NCI-H128 (cell line): ENCODE measurements around the gene P3R3URF.

Experiments
- DNase-seq: peaks from one replicate; lab custom pipeline; 2025; ENCODE audit not compliant: unreplicated experiment; lab: John Stamatoyannopoulos, UW

The P3R3URF gene

DNA sequence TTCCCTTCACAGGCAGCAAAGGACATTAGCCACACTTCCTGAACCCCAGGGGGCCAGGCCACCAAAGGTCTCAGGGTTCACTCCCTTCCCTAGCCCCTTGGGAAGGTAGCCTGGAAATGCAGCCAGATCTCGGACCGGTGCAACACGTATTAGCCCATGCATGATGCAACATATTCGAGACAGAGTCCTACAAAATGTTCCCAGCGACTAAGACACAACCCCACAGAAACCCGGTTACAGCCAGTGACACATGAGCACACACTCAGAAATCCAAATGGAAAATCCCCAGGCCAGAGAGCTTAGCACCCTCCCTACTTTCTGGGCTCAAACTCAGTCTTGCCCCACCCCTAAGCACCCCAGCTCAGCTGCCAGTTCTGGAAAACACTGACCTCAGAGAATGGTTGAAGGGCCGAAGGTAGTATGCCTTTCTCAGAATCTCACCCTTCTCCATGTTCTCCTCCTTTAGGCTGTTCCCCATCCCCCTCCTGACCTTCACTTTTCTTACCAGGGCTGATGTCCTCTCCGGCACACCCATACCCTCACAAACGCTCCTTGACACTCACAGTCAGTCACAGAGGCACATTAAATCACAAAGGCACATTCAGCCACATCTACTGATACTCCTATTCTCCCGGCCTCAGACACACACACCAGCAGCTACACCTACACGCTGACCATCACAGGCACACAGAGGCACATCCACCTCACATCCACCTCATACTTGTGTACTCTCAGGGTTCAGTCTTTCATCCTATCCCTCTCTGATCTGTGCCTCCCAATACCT lies 1.6 kb downstream of the P3R3URF start, which contains the start of gene TSPAN1:
Gene TSPAN1 (plus strand): TSS at position 640 of the 784 bp plus-strand sequence. CDS start 6,021 bp downstream, outside the sequence.
- no peak for DNase-seq

DNA sequence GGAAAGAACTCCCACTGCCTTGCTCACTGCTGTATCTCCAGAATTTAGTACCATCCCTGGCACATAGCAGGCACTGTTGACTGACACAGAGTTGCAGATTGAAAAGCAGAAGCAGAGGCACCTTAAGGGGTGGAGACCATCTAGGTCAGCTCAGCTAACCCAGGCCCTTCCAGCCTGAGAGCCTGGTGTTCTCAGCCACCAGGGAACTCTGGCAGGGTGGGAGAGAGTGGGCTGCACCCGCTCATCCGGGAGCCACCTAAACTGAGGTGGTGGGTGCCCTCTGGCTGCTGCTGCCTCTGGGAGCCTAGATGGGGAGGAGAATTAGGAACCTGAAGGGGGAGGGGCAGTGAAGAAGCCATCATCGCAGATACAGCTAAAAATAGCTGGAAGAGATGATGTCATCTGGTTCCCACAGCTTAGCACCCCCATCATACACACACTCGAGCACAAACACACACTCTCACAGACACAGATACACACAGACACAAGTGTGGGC lies 2.9 kb downstream of the P3R3URF start:
- no peak for DNase-seq

DNA sequence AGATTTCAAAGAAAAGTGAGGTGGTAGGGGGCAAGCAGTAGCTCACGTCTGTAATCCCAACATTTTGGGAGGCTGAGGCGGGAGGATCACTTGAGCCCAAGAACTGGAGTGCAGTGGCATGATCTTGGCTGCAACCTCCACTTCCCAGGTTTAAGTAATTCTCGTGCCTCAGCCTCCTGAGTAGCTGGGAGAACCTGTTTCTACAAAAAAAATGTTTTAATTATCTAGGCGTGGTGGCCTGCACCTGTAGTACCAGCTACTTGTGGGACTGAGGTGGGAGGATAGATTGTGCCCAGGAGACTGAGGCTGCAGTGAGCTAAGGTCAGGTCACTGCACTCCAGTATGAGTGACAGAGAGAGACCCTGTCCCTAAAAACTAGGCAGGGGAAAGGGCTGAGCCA lies 4.0 kb downstream of the P3R3URF start:
- DNase-seq = no peak

DNA sequence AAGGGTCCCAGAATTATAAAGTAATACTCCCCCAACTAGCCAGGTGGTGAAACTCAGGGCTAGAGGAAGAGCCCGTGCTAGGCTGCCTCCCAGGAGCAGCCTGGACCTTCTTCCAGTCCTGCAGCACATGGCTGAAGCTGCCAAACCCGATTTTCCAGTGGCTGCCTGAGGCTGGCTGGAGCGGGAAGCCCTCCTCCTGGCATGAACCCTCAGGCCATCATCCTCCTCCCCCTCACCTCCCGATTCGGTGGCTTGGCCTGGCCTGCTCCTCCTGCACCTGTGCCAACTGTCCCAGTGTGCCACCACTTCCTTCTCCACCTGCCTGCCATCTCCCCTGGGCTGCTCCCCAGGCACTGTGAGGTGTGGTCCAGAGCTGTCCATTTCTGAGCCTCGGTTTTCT lies 4.4 kb downstream of the P3R3URF start:
- no peak for DNase-seq

DNA sequence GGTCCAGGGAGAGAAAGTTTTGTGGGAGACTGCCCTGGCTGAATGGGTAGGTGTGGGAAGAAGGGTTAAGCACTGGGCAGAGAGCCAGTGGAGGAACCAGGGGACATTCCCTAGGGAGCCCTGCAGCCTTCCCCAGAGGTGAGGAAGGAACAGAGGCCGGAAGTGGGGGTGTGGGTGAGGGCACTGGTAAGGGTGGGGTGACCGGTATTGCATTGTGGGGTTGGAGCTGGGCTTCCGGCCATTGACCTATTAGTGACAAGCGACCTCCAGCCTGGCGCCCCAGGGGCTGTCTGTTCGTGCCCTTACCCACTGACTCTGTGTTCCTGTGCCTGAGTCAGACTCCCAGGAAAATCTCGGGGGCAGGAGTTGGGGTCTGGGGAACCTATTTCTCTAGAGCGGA lies 4.9 kb downstream of the P3R3URF start:
- no peak for DNase-seq

DNA sequence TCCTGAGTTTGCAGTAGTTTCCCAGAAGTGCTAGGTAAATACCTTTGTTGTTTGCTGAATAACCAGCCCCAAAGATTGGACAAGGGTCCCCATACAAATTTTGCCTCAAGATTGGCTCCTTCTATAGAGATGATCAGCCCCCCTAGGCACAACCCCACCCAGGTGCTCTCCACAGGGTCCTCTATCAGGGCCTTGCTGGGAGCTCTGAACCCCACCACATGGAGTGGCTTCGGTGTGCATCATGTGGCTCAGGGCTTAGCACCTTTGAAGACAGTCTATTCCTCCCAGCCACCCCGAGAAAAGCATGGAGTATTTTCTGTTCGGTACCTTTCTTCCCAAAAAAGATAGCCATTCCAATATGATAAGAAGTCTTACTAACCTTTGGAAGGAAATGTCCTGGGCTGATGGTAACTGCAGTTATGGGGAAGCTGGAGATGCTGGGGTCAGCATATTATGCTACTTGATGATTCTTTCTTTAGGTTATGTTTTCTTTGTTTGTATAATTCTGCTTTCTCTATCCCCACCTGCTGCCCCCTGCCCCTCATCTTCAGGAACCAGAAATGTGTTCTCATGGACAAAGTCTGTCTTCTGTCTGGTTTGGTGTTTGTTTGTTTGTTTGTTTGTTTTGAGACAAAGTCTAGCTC lies 6.4 kb downstream of the P3R3URF start:
- no peak for DNase-seq

DNA sequence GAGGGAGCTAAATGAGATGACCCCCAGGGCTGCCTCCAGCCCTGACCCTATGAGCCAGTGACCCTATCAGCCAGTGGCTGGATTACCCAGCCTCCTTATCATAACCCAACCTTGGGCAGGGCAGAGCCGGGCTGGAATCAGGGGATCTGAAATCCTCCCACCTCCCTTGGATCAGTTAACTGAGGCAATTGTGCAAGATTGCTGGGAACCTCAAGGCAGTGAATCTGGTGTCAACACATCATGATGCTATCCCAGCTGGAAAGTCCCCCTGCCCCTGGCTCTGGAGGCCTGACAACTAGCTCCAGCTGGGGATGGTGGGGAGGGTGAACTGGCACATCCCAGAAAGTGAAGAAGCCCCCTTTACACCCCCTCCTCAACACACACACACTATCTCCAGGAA lies 7.8 kb downstream of the P3R3URF start:
- no peak for DNase-seq

DNA sequence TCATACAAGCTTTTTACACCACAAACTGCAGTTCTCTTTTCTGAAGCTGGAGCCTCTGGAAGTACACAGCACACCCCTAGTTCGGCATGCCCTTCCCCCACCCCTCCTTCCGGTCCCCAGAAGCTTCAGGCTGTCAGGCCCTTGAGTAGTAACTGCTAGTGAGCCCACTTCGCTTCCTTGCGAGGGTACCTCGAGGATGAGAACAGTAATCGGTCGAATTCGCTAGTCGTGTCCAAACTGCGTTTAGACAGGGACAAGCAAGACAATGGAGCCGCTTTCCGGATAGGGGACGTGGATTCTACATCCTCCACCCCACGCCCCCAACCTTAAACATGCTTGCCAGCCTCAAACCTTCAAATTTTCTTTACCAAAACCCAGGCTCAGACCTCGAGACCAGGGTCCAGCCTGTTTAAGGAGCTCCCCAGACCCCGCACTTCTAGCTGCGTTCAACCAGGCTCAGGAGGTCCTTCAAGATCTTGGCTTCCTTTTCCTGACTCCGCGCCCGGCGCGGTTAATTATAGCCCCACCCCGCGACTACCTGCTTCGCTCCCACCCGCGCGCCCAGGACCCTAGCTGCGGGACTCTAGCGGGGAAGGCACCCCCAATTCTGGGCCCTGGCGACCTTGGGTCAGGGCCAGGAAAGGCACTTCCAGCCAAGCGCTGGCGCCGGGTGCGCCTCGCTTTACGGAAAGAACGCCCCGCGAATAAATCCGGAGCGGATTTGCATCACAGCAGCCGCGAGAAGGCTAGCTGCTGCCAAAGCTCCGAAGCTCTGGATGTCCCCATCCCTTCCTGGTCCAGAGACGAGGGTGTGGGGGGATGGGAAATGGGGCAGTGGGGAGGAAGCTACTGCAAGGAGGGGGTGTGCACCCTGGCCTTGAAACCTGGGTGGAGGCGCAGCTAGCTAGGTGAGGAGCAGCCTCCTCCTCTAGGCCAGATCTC lies 9.5 kb downstream of the P3R3URF start:
- no peak for DNase-seq

DNA sequence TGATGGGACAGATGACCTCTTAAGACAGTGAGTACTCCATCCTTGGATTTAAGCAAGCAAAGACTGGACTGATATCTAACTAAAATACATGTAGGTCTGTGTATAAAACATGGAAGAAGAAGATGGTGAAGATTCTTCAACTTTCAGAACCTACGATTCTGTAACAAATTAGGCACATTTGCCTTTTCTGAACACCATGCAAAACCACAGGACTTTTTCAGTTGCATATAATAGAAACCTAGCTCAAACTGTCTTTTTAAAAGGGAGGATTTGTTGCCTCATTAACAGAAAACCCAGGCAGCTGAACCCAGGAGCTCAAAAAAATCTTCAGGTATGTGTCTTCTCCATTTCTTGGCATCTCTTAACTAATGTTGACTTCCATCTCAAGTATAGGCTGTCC lies 16.1 kb downstream of the P3R3URF start:
- DNase-seq = no peak

DNA sequence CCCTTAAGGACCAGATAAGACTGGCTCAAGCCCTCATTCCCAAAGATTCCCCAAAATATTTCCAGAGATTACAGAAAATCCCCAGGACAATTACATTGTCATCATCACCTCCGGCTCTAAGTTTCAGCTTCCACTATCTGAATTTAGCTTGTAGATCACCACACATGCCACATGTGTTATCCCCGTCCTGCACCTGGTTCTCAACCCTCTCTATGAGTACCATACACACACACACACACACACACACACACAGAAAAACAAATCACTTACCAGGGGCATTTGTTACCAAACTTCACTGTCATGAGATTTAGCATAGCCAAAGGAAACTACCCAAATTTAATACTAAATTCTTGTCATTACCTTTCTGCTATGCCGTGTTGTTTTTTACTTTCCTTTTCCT lies 16.8 kb downstream of the P3R3URF start:
- DNase-seq = no peak

DNA sequence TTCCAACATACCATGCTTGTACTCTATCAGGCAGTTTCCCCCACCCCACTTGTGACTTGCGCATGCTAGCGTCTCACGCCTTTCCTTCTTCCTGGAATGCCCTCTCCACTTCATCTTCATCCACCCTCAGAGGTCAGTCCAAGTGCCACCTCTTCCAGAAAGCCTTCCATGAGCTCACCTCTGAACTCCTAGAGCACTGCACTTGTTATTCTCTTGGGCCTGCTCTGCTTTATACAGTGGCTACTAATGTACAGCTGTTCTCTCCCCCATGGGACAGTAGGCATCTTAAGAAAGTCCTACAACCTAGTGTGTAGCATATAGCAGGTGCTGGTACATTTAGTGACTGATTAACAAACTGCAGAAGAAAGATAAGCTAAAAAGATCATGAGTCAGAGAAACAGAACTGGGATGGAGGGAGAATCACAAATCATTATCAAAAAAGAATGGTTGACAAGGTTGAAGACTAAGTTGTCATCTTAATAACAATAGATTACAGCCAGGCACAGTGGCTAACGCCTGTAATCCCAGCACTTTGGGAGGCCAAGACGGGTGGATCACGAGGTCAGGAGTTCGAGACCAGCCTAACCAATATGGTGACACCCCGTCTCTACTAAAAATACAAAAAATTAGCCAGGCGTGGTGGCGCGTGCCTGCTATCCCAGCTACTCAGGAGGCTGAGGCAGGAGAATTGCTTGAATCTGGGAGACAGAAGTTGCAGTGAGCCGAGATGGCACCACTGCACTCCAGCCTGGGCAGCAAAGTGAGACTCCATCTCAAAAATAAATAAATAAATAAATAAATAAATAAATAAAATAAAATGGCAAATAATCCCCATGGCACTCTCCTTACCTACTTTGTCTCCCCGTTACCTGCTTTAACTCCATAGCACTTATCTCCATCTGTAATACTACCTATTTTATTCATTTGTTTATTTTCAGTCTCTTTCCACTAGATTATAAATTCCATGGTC lies 17.7 kb downstream of the P3R3URF start:
- DNase-seq = no peak

DNA sequence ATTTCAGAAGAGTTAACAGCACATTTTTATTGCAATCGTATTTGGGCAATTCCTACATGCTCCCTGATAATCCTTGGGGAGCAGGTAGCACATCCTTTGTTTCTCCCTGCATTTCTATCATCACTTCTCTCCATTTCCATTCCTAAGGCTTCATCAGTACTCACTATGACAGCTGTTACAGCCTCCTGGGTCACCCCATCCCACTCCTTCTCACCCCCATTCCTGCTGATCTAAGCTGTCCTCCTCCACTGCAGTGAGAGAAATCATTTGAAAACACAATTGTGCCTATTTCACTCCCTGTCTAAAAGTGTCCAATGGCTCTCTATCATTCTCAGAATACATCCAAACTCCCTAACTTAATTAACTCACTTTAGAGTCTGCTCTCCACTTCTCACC lies 18.4 kb downstream of the P3R3URF start:
- no peak for DNase-seq

DNA sequence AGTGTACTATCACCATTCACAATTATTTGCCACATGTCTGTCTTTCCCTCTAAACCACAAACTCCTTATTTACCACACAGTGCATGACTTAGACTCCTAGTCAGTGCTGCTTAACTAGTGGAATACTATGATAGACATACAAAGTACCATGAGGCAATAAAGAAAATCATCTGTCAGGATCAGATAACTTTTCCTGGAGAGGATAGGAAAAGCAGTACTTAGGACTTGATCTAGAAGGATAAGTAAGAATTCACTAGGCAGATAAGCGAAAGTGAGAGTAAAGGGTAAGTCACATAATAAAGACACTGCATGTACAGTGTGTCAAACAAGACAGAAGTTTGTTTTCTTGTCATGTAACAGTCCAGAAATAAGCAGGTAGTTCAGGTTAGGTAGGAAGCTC lies 22.6 kb downstream of the P3R3URF start:
- no peak for DNase-seq

DNA sequence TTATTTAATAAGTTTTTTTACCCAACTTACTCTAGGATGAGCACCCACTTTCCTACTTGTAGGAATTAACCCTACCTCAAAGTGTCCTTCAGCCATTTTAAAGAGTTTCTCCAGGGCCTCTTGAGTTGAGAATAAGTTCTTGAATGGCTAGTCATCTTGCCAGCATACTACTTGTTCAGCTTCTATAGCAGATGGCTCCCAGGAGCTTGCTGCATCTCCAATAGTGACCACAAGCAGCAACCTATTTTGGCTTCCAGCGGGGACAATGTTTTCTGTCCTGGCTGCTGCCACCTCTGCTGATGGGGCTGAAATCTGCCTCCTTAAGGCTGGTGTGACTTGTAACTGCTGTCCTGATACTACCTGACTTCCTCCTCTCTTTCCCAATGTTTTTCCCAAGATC lies 23.1 kb downstream of the P3R3URF start:
- no peak for DNase-seq

DNA sequence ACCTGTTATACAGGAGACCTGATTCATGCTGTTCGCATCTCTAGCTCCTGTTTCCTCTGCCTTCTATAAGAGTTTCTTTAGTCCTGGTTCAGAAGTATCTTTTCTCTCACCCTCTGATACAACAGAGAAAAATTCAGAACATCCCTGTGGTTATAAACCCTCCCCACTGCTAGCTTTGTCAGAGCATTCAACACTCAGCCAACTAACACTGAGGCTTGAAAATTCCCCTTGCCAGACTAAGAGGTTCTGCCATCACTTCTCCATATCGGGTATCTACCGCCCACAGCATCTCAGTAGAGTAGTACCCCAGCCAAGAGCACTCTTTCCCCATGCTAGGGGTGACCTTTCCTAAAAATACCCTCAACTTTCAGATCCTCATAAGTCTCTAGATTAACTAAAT lies 24.3 kb downstream of the P3R3URF start:
- no peak for DNase-seq

DNA sequence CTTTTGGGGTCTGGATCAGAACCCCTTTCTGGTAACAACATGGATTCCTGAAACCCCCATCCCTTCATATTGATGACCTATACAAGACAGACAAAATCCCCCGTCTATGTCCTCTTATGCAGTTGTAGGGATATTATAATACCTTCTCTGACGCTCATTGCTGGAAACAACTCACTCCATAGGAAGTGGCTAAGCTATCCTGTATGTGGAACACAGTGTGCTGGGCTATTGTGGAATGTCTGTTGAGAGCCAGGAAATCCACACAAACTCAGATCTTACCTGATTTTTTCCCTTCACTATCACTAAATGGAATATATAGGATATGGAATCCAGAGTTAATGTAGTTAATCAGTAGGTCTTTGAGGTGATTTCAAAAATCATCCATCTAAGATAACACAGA lies 26.2 kb downstream of the P3R3URF start:
- no peak for DNase-seq

DNA sequence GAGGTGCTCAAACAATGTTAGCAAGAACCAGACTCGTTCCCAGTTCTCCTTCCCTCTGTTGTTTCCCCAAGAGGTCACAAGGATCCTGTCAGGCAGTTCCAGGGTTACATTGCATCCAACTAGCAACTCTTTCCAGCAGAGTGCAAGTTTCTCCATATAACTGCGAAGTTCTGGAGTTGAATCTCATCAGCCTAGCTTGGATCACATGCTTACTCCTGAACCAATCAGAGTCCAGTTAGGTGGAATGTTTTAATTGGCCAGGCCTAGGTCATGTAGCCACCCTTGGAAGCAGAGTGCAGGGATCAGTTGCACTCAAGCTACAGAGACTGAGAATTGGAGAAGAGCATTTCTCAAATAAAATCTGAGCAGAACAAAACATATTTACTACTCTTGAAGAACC lies 28.0 kb downstream of the P3R3URF start:
- DNase-seq = no peak

DNA sequence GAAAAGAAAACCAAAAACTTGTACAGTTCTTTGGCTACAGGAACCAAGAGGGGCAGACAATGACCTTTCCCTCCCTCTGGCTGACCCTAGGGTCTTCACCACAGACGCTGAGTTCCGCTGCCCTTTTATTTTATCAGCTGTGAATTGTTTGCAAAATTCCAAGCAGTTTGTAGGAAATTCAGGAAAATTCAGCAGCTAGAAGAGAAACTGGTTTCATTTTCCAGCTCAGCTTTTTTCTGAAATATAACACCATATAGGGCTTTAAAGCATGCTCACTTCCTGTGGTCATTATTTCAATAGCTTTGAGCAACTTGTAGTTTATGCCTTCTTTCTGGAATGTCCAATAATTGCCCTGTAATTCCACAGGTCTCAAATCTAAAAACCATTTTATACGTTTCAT lies 38.4 kb downstream of the P3R3URF start:
- no peak for DNase-seq

DNA sequence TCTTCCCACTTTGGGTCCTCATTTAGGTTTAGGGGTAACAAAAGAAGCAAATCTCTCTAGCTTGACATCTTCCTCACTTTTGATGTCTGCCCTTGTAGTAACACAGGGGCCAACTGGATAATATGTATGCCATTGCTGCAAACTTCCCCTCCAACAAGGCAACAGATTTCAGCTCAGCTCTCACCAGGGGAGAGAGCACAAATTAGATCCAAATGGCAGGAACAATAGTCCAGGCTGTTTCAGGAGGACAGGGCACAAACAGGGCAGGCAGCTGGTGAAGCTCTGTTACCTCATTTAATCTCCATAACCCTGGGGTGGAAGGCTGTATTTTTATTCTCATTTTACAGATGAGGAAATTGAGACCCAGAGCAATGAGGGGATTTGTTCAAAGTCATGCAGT lies 39.6 kb downstream of the P3R3URF start:
- DNase-seq = no peak

DNA sequence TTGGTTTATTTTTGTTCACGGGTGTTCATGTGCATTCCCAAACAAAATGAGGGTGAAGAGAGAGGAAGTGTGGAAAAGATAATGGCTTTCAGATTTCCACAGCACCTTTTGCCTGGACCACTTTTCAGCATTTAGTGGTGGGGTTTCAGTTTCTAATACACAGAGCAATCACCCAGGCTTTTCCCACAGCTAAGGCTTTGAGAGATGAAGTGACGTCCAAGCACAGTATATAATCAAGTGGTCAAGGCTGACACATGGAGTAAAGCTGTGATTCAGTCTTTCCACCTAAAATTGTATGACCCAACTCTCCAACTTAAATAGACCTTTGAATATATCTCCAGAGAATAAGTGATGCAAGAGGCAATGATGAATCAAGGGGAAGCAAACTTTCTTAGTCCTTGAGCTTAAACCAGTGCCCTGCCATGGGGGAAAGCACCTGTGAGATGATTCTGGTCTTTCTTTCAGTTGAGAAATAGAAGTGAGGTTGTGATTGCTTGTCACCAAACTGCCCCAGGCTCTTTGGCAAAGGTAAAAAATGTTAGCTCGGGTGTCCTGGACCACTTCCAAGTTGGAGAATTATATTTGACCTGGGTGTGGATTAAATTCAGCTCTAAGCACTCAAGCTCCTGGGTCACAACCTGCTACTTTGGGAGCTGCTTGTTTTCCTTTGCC lies 41.5 kb downstream of the P3R3URF start:
- DNase-seq = peak; percentile 23
